AG04449 (cell line): Measurements from ENCODE around the gene KIF9.
"Not testable (repeated sequence)": the region's sequence is repeated elsewhere in the genome, so short reads cannot be mapped to it uniquely, and the experiment has no call there.

Source experiments
- CTCF ChIA-PET: fragments of 350-600 bp; formaldehyde crosslinking; extraction: SDS; loops from one replicate; lab custom pipeline; 2021; ENCODE audit warnings: antibody characterized with exemption; lab: Yijun Ruan, JAX
- POLR2A ChIA-PET: fragments of 400-600, 350-600 bp; formaldehyde crosslinking; extraction: SDS; loops from one replicate; lab custom pipeline; 2020; ENCODE audit warnings: antibody characterized with exemption, inconsistent platforms; lab: Yijun Ruan, JAX
- DNase-seq: peaks from one replicate; pipeline ENCODE4 v3.0.0-alpha.2; 2010; ENCODE audit warnings: low read depth, low spot score
- H3K4me3 ChIP-seq: 2 replicates; pipeline ENCODE4 v1.5.1; 2011; ENCODE audit warnings: low read depth, mild to moderate bottlenecking, control low read depth, low read length
- CTCF ChIP-seq: IDR thresholded peaks from one replicate; pipeline ENCODE4 v1.5.1; 2011; ENCODE audit warnings: mild to moderate bottlenecking, moderate library complexity, low read length, control low read depth, inconsistent platforms; ENCODE audit not compliant: insufficient read depth; ENCODE audit errors: missing control alignments

Gene KIF9

GRCh38 chr3:47260605-47261004, 22.0 kb downstream of the KIF9 start:
- no peak for DNase-seq
- no peak overlapping the region for H3K4me3 ChIP-seq
- POLR2A ChIA-PET, result no interaction called here
- CTCF ChIA-PET, result interaction anchor here (2.4 kb wide), 1 partner anchor 8 kb away, joined by 10 read pairs; no protein-coding TSS in a partner anchor
- no peak for TF ChIP-seq CTCF

GRCh38 chr3:47259114-47259513, 23.5 kb downstream of the KIF9 start:
- ChIA-PET POLR2A (no interaction called here), CTCF (no interaction called here)
- no peak for DNase-seq
- TF ChIP-seq CTCF, result no peak
- no peak overlapping the region for H3K4me3 ChIP-seq

- H3K4me3 ChIP-seq, CTCF ChIA-PET, DNase-seq, POLR2A ChIA-PET: not testable (repeated sequence)
Observed at GRCh38 chr3:47256331-47256730, 26.3 kb downstream of the KIF9 start.

GRCh38 chr3:47251689-47252088, 30.9 kb downstream of the KIF9 start:
- CTCF ChIA-PET, result interaction anchor here (1.1 to 3.2 kb wide), 4 partner anchors 10 to 74 kb away, joined by 3 to 29 read pairs (median 8); no protein-coding TSS in a partner anchor
- POLR2A ChIA-PET, result no interaction called here
- DNase-seq, result no peak
- no peak for TF ChIP-seq CTCF
- H3K4me3 ChIP-seq, result no peak overlapping the region

- POLR2A ChIA-PET, DNase-seq, H3K4me3 ChIP-seq: not testable (repeated sequence)
- CTCF ChIA-PET, result interaction anchor here (0.9 to 3.2 kb wide), 8 partner anchors 9 to 126 kb away, joined by 3 to 29 read pairs (median 4); no protein-coding TSS in a partner anchor
Observed at GRCh38 chr3:47251085-47251484, 31.5 kb downstream of the KIF9 start.

- ChIA-PET CTCF (interaction anchor here (0.8 to 3.2 kb wide), 11 partner anchors 9 to 126 kb away, joined by 3 to 29 read pairs (median 3); no protein-coding TSS in a partner anchor), POLR2A (interaction anchor here (0.6 kb wide), 1 partner anchor 273 kb away, joined by 4 read pairs; no protein-coding TSS in a partner anchor)
- TF ChIP-seq CTCF, result peak; percentile 16
- no peak overlapping the region for H3K4me3 ChIP-seq
- no peak for DNase-seq
Observed at GRCh38 chr3:47250309-47251060, 32.1 kb downstream of the KIF9 start.

GRCh38 chr3:47247131-47248064, 35.2 kb downstream of the KIF9 start:
- TF ChIP-seq CTCF, result no peak
- CTCF ChIA-PET, result no interaction called here
- no peak overlapping the region for H3K4me3 ChIP-seq
- DNase-seq, result no peak
- POLR2A ChIA-PET, result no interaction called here
